Gastrocnemius medialis (tissue), 4 donors: Measurements from ENCODE around the gene CENPO. TPM values are rescaled to one million over a fixed set of nuclear protein-coding genes. Genes with fewer than 3 reads are reported as not detected.

ENCODE experiments used
- ATAC-seq, 2 donors: fragments of 150-250 bp; one replicate each; pipeline ENCODE4 v1.9.1; 2016
- DNase-seq, 2 donors: peaks; one replicate each; pipeline ENCODE4 v3.0.0-alpha.2; 2019
- H3K27ac ChIP-seq, 4 donors: fragments of 200-600 bp; sonication (generic); 1 replicate in 1 of 4; 2 replicates in 3 of 4; pipeline ENCODE4 v1.5.1; 2016 to 2018; ENCODE audit warnings: mild to moderate bottlenecking in 2 of 4, moderate library complexity in 1 of 4
- H3K27me3 ChIP-seq, 3 donors: fragments of 200-600 bp; sonication (generic) in 2 of 3; 1 replicate in 1 of 3; 2 replicates in 2 of 3; pipeline versions ENCODE4 v1.5.1 to v1.6.0; 2016 to 2019; ENCODE audit warnings: mild to moderate bottlenecking in 1 of 3, moderate library complexity in 1 of 3
- H3K36me3 ChIP-seq, 2 donors: fragments of 200-600 bp; sonication (generic) in 1 of 2; one replicate each; pipeline ENCODE4 v1.5.1; 2017 to 2018
- H3K4me1 ChIP-seq, 2 donors: fragments of 200-600 bp; sonication (generic) in 1 of 2; one replicate each; pipeline ENCODE4 v1.5.1; 2016 to 2017; ENCODE audit warnings: mild to moderate bottlenecking in 2 of 2
- H3K4me3 ChIP-seq, 4 donors: fragments of 200-600 bp; sonication (generic) in 3 of 4; 1 replicate in 1 of 4; 2 replicates in 3 of 4; pipeline ENCODE4 v1.5.1; 2016 to 2019; ENCODE audit warnings: mild to moderate bottlenecking in 2 of 4
- H3K9me3 ChIP-seq, 3 donors: fragments of 200-600 bp; sonication (generic) in 2 of 3; 1 replicate in 1 of 3; 2 replicates in 2 of 3; pipeline ENCODE4 v1.5.1; 2016 to 2019
- POLR2A ChIP-seq, 2 donors: fragments of 450-650 bp; IDR thresholded peaks; one replicate each; pipeline ENCODE4 v1.6.1; 2017; ENCODE audit warnings: antibody characterized with exemption in 2 of 2, mild to moderate bottlenecking in 2 of 2, moderate library complexity in 2 of 2
- in situ Hi-C, 4 donors: fragments of 200-750 bp; cut with MboI; loops; one replicate each; pipeline versions ENCODE4 v1.15.0 to v1.8.0; 2017; ENCODE audit warnings: low sequenced_read_pairs in 4 of 4
- intact Hi-C: fragments of 100-400 bp; cut with DNase I; formaldehyde crosslinking; loops from one replicate; pipeline ENCODE4 v1.15.1; 2023; ENCODE audit warnings: low total_unique reads
- total RNA-seq, 4 donors: library from RNA; depleted of rRNA; stranded (reverse); fragments of >200 nt; gene quantifications; one replicate each; pipeline versions ENCODE4 v1.1.0 to v1.2.3, GENCODE V29; 2016
- TF ChIP-seq, protein P1 (sequence below), 5 experiments: fragments of 450-650 bp in 3 of 5; fragments of 200-600 bp in 2 of 5; sonication (generic) in 2 of 5; IDR thresholded peaks in 4 of 5; conservative IDR thresholded peaks in 1 of 5; 1 replicate in 4 of 5; 2 replicates in 1 of 5; pipeline ENCODE4 v1.5.1; 2016 to 2019; ENCODE audit warnings: antibody characterized with exemption in 5 of 5, mild to moderate bottlenecking in 3 of 5, moderate library complexity in 3 of 5

Gene CENPO
- total RNA-seq, 4 donors from 2014 or later, result 1.2 to 3.6 (median 2.7) TPM

DNA sequence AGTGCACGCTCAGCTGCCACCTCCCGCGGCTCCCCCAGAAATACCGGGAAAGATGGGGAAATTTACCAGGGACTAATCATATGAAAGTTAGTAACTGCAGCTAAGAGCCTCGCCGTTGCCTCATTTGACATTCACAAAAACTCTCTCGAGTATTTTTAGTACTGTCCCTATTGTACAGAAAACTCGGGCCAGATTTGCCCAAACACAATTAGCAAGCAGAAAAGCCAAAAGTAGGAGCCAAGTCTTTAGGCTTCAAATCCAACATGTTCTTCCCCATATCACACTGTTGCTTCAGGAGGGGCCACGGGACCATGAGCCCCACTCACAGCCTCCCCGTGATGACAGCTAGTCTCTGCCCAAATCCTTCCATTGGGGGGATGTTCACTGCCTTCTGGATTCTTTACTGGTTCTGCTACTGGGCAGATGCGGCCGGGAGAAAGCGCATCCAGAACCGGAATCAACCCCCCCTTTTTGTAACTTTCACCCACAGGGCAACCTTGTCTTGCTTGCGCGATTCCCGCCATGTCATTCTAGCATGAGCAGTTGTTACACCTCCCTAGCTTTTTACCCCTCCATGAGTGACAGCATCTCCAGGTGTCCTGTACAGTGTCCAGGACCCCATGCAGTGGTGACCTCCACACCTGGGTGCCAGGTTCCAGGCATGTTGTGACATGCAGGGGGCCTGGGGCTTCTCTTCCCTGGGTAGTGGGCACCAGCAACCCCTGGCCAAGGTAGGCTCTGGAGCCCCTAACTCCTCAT, 35.2 kb downstream of the CENPO start:
- peak overlapping the region in 1 of 4 donors; percentile 30 for H3K4me3 ChIP-seq
- H3K27ac ChIP-seq, result no peak overlapping the region
- in situ Hi-C loops, result loop anchor here (5.0 to 10.0 kb wide), 4 partner anchors 406 to 421 kb away; no protein-coding TSS in a partner anchor
- no peaks in the 10 kb centered on the region for H3K36me3 ChIP-seq
- H3K27me3 ChIP-seq, result no peaks in the 10 kb centered on the region
- no peaks in the 10 kb centered on the region for H3K9me3 ChIP-seq
- no peak for TF ChIP-seq POLR2A (IDR thresholded peaks at IDR 0.05)
- TF ChIP-seq, protein P1, sequence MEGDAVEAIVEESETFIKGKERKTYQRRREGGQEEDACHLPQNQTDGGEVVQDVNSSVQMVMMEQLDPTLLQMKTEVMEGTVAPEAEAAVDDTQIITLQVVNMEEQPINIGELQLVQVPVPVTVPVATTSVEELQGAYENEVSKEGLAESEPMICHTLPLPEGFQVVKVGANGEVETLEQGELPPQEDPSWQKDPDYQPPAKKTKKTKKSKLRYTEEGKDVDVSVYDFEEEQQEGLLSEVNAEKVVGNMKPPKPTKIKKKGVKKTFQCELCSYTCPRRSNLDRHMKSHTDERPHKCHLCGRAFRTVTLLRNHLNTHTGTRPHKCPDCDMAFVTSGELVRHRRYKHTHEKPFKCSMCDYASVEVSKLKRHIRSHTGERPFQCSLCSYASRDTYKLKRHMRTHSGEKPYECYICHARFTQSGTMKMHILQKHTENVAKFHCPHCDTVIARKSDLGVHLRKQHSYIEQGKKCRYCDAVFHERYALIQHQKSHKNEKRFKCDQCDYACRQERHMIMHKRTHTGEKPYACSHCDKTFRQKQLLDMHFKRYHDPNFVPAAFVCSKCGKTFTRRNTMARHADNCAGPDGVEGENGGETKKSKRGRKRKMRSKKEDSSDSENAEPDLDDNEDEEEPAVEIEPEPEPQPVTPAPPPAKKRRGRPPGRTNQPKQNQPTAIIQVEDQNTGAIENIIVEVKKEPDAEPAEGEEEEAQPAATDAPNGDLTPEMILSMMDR (IDR thresholded peaks at IDR 0.05 in 4 of 5, conservative IDR thresholded peaks at IDR 0.05 in 1 of 5), result no peak
- peaks cover 0 to 13% of the 10 kb centered on the region in 2 donors for H3K4me1 ChIP-seq
- intact Hi-C loops, result no loop called here
- ATAC-seq, result no peak
- DNase-seq, result no peak

GRCh38 chr2:24830351-24830750, 37.1 kb downstream of the CENPO start:
- in situ Hi-C loops (no loop called here), intact Hi-C loops (no loop called here)
- Histone ChIP-seq H3K27ac (peak overlapping the region in 1 of 4 donors; percentile 18), H3K9me3 (no peaks in the 10 kb centered on the region), H3K4me3 (no peak overlapping the region), H3K4me1 (peaks cover 0 to 13% of the 10 kb centered on the region in 2 donors), H3K36me3 (no peaks in the 10 kb centered on the region), H3K27me3 (no peaks in the 10 kb centered on the region)
- no peak for TF ChIP-seq POLR2A (IDR thresholded peaks at IDR 0.05)
- TF ChIP-seq, protein P1 (IDR thresholded peaks at IDR 0.05 in 4 of 5, conservative IDR thresholded peaks at IDR 0.05 in 1 of 5), result no peak
- DNase-seq, result peak in 1 of 2 donors; percentile 5
- no peak for ATAC-seq

DNA sequence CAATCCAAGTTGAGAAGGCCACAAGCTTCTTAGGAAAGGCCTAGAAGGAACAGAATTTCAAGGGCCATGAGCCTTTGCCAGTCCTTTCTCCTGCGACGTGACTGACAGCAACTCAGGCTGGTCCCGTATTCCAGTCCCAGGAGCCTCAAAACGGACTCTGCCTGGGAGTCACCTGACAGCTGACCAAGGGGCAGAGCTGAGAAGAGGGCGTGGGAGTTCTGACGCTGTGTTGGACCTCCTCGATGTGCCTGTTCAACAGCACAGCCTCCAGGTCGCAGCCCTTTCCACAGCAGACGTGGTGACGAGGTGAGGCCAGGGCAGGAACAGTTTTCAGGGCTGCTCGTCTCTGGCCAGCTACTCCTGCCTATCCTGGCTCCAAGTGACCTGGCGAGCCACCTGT, 37.6 kb downstream of the CENPO start:
- Histone ChIP-seq H3K9me3 (no peaks in the 10 kb centered on the region), H3K27ac (peak overlapping the region in 1 of 4 donors; percentile 18), H3K4me1 (peaks cover 0 to 13% of the 10 kb centered on the region in 2 donors), H3K4me3 (no peak overlapping the region), H3K27me3 (no peaks in the 10 kb centered on the region), H3K36me3 (no peaks in the 10 kb centered on the region)
- intact Hi-C loops, result no loop called here
- ATAC-seq (no peak), DNase-seq (no peak)
- in situ Hi-C loops, result no loop called here
- TF ChIP-seq, protein P1 (IDR thresholded peaks at IDR 0.05 in 4 of 5, conservative IDR thresholded peaks at IDR 0.05 in 1 of 5), result no peak
- TF ChIP-seq POLR2A (IDR thresholded peaks at IDR 0.05), result no peak

DNA sequence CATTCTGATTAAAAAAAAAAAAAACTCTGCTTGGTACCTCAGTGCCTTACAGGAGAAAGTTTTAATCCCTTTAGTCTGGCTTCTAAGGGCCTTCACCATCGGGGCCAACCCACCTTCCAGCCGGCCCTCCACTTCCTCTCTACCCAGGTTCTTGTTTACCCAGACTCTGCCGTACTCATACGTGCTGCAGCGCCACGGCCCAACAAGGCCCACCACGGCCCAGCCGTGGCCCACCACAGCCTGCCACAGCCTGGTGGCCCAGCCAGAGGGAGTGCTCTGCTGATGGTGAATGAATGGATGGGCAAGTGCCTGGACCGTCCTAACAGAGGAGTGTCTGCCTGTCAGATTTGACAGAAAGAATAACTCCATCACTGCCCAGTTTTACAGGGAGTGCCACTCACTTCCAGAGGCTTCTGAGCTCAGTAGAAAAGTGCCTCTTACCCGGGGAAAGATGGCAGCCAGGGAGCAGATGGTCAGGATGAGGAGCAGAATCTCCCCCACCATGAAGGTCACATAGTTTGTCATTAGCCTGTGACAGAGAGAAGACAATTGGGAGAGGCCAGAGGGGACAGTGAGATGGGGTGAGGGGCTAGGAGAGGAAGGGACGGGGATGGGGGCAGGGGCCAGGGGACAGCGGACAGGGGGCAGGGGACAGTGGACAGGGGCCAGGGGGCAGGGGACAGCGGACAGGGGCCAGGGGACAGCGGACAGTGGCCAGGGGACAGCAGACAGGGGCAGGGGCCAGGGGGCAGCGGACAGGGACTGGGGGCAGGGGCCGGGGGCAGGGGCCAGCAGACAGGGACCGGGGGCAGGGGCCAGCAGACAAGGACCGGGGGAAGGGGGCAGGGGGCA, 38.2 kb downstream of the CENPO start:
- Histone ChIP-seq H3K4me1 (peaks cover 0 to 13% of the 10 kb centered on the region in 2 donors), H3K4me3 (no peak overlapping the region), H3K36me3 (no peaks in the 10 kb centered on the region), H3K27ac (no peak overlapping the region), H3K27me3 (no peaks in the 10 kb centered on the region), H3K9me3 (no peaks in the 10 kb centered on the region)
- in situ Hi-C loops, result no loop called here
- no peak for DNase-seq
- intact Hi-C loops, result no loop called here
- TF ChIP-seq, protein P1 (IDR thresholded peaks at IDR 0.05 in 4 of 5, conservative IDR thresholded peaks at IDR 0.05 in 1 of 5), result no peak
- TF ChIP-seq POLR2A (IDR thresholded peaks at IDR 0.05), result no peak
- no peak for ATAC-seq
